K562 (cell line): Measurements from ENCODE around the gene SULT1B1. TPM values are rescaled to one million over a fixed set of nuclear protein-coding genes. Genes with fewer than 3 reads are reported as not detected.

ENCODE experiments used
- ATAC-seq: fragments of 200-7000 bp; cut with Tn5 transposase; 3 replicates; pipeline ENCODE4 v1.9.1; 2020; ENCODE audit warnings: moderate library complexity
- BruUV-seq: library from RNA; stranded (reverse); fragments of 400-500 nt; replicated peaks from 2 replicates; lab custom pipeline; 2021; lab: Mats Ljungman, UMichigan
- CTCF ChIA-PET: fragments of 300-600 bp; formaldehyde crosslinking; extraction: SDS; loops from one replicate; lab custom pipeline; 2021; ENCODE audit warnings: low intra/inter-chr PET ratio; lab: Yijun Ruan, JAX
- POLR2A ChIA-PET: fragments of 300-600, 350-650 bp; sonication (Branson Sonifier 250); formaldehyde crosslinking; extraction: SDS; loops from one replicate; lab custom pipeline; 2021; ENCODE audit warnings: antibody characterized with exemption, inconsistent platforms; lab: Yijun Ruan, JAX
- DNase-seq, 4 experiments: peaks; one replicate each; pipeline versions ENCODE4 v3.0.0 to v3.0.0-alpha.2; 2011 to 2018; ENCODE audit warnings: low spot score in 3 of 4, mixed read lengths in 3 of 4; ENCODE audit errors: extremely low read depth in 1 of 4
- FAIRE-seq: peaks from 2 replicates; lab custom pipeline; 2011; peaks lifted over from hg19 to GRCh38; lab: Jason Lieb, UNC
- H2AFZ ChIP-seq: 2 replicates; pipeline ENCODE4 v1.6.0; 2011; ENCODE audit warnings: low read depth, low read length, control low read depth, inconsistent platforms
- H3K27ac ChIP-seq: fragments of 200-600 bp; 3 replicates; pipeline ENCODE4 v1.8.0; 2011; ENCODE audit warnings: low read depth, mild to moderate bottlenecking, control low read depth, inconsistent platforms, low read length, moderate library complexity, mixed read lengths; ENCODE audit errors: extremely low read depth
- H3K27me3 ChIP-seq, 2 experiments: fragments of 300-600 bp in 1 of 2; 2 replicates in 1 of 2; 3 replicates in 1 of 2; pipeline versions ENCODE4 v1.6.0 to v1.8.0; 2011; ENCODE audit warnings: inconsistent platforms in 2 of 2, low read length in 2 of 2, mild to moderate bottlenecking in 1 of 2, mixed read lengths in 1 of 2, moderate library complexity in 1 of 2; ENCODE audit not compliant: control insufficient read depth in 2 of 2, insufficient read depth in 2 of 2
- H3K36me3 ChIP-seq: fragments of 300-600 bp; 3 replicates; pipeline ENCODE4 v1.8.0; 2011; ENCODE audit warnings: mild to moderate bottlenecking, low read length, inconsistent platforms; ENCODE audit not compliant: control insufficient read depth, insufficient read depth
- H3K4me1 ChIP-seq, 2 experiments: fragments of 200-600 bp in 1 of 2; replicated peaks in 1 of 2; 2 replicates in 1 of 2; 3 replicates in 1 of 2; pipeline versions ENCODE4 v1.5.1 to v1.8.0; 2011; ENCODE audit warnings: inconsistent platforms in 2 of 2, low read length in 2 of 2, mild to moderate bottlenecking in 1 of 2, mixed read lengths in 1 of 2, moderate library complexity in 1 of 2; ENCODE audit not compliant: control insufficient read depth in 2 of 2, insufficient read depth in 2 of 2
- H3K4me2 ChIP-seq: 2 replicates; pipeline ENCODE4 v1.6.1; 2011; ENCODE audit warnings: low read length, control low read depth, inconsistent platforms, mixed read lengths; ENCODE audit not compliant: insufficient read depth
- H3K4me3 ChIP-seq: fragments of 200-600 bp; sonication (generic), shearing (Covaris generic); 2 replicates; pipeline ENCODE4 v1.5.1; 2016; ENCODE audit warnings: control low read depth, inconsistent platforms
- H3K79me2 ChIP-seq: fragments of 200-600 bp; 3 replicates; pipeline ENCODE4 v1.8.0; 2011; ENCODE audit warnings: low read length, inconsistent platforms; ENCODE audit not compliant: control insufficient read depth, insufficient read depth
- H3K9ac ChIP-seq, 2 experiments: 2 replicates each; pipeline versions ENCODE4 v1.6.0 to v1.6.1; 2011; ENCODE audit warnings: low read depth in 2 of 2, low read length in 2 of 2, control low read depth in 1 of 2, inconsistent platforms in 1 of 2, mild to moderate bottlenecking in 1 of 2, mixed read lengths in 1 of 2; ENCODE audit not compliant: insufficient read depth in 1 of 2
- H3K9me1 ChIP-seq: one replicate; pipeline ENCODE4 v1.6.0; 2011; ENCODE audit warnings: inconsistent platforms, mild to moderate bottlenecking, low read length, moderate library complexity; ENCODE audit not compliant: control insufficient read depth, insufficient read depth
- H3K9me3 ChIP-seq: replicated peaks from 2 replicates; pipeline ENCODE4 v1.5.1; 2011; ENCODE audit warnings: low read depth, low read length, inconsistent platforms; ENCODE audit not compliant: control insufficient read depth, insufficient read depth
- H4K20me1 ChIP-seq: replicated peaks from 2 replicates; pipeline ENCODE4 v1.6.1; 2011; ENCODE audit warnings: low read length, inconsistent platforms, mixed read lengths; ENCODE audit not compliant: control insufficient read depth, insufficient read depth
- ATF6 ChIP-seq: sonication (generic); formaldehyde crosslinking; IDR thresholded peaks from 2 replicates; pipeline ENCODE4 v1.4.0; 2020; ENCODE audit warnings: mild to moderate bottlenecking, missing genetic modification reagents
- ETV1 ChIP-seq: fragments of 450-650 bp; conservative IDR thresholded peaks from 2 replicates; pipeline ENCODE4 v1.6.1; 2016; ENCODE audit warnings: missing genetic modification characterization, control low read depth, low read depth, missing compliant biosample characterization
- FOXP4 ChIP-seq: sonication (generic); formaldehyde crosslinking; IDR thresholded peaks from 2 replicates; pipeline ENCODE4 v1.8.0; 2022; ENCODE audit warnings: mild to moderate bottlenecking, missing genetic modification reagents, borderline replicate concordance
- HDGF ChIP-seq: fragments of 450-650 bp; IDR thresholded peaks from 2 replicates; pipeline ENCODE4 v1.6.1; 2016
- KLF13 ChIP-seq: fragments of 450-650 bp; IDR thresholded peaks from 2 replicates; pipeline ENCODE4 v1.6.1; 2016; ENCODE audit warnings: missing genetic modification characterization, low read depth, mild to moderate bottlenecking, missing compliant biosample characterization, moderate library complexity, borderline replicate concordance
- MAZ ChIP-seq, 2 experiments: fragments of 450-650 bp in 1 of 2; sonication (generic) in 1 of 2; formaldehyde crosslinking; IDR thresholded peaks in 1 of 2; conservative IDR thresholded peaks in 1 of 2; 2 replicates each; pipeline versions ENCODE4 v1.4.0 to v1.5.0; 2020; ENCODE audit warnings: mild to moderate bottlenecking in 1 of 2, missing genetic modification reagents in 1 of 2
- NEUROD1 ChIP-seq: fragments of 150-350 bp; IDR thresholded peaks from 2 replicates; pipeline ENCODE4 v1.6.1; 2014; ENCODE audit warnings: borderline replicate concordance, low read length, low read depth; ENCODE audit not compliant: partially characterized antibody
- SMARCC2 ChIP-seq: fragments of 450-650 bp; IDR thresholded peaks from 2 replicates; pipeline ENCODE4 v1.6.1; 2017; ENCODE audit warnings: antibody characterized with exemption, moderate library complexity, mild to moderate bottlenecking, low read depth
- ZBTB1 ChIP-seq: sonication (generic); formaldehyde crosslinking; IDR thresholded peaks from 2 replicates; pipeline ENCODE4 v1.8.1; 2023; ENCODE audit warnings: missing genetic modification reagents, low read depth, mild to moderate bottlenecking, borderline replicate concordance
- ZNF76 ChIP-seq: fragments of 250-450 bp; sonication (Bioruptor Pico); IDR thresholded peaks from 2 replicates; pipeline ENCODE4 v1.4.0; 2020; ENCODE audit warnings: mild to moderate bottlenecking, moderate library complexity, borderline replicate concordance
- WGBS: fragments of 100-300 bp; shearing (Covaris generic); methylation state at CpG from one replicate; pipeline ENCODE4 v1.1.6; 2016; ENCODE audit warnings: low coverage, mixed read lengths; ENCODE audit not compliant: insufficient coverage; ENCODE audit errors: missing lambda C conversion rate; 5-methylcytosine and 5-hydroxymethylcytosine counted together
- in situ Hi-C: fragments of 300-500 bp; cut with MboI; formaldehyde crosslinking; loops from 4 replicates; pipeline ENCODE4 v1.15.0; 2018; ENCODE audit warnings: inconsistent platforms, mixed read lengths
- intact Hi-C: fragments of 100-400 bp; cut with micrococcal nuclease; formaldehyde crosslinking; loops from 2 replicates; pipeline ENCODE4 v1.14.2; 2022
- polyA plus RNA-seq, 8 experiments: library from polyadenylated mRNA; depleted of rRNA in 4 of 8; stranded (reverse) in 5 of 8; unstranded in 3 of 8; fragments of >200 nt; fragmentation: Nextera tagmentation in 2 of 8; fragmentation: Illumina TruSeq in 1 of 8; extraction: Ambion mirVana in 2 of 8; extraction: Trizol in 1 of 8; gene quantifications; 2 replicates each; pipeline versions ENCODE4 v1.2.1 to v1.2.3, GENCODE V29; 2011 to 2014; ENCODE audit warnings: inconsistent platforms in 1 of 8, missing spikeins in 1 of 8
- total RNA-seq, 7 experiments: library from RNA; depleted of rRNA in 6 of 7; stranded (reverse); fragments of >200 nt in 6 of 7; fragmentation: Illumina TruSeq in 2 of 7; extraction: Trizol in 2 of 7; gene quantifications; 2 replicates each; pipeline versions ENCODE4 v1.2.1 to v1.2.3, GENCODE V29; 2011 to 2021; ENCODE audit warnings: low replicate concordance in 1 of 7

Gene SULT1B1
- total and polyA plus RNA-seq, 9 of the 15 experiments (the other 6 are each of a cell fraction or from before 2014, with no cell fraction given), result under 0.01 TPM; not detected in 8

GRCh38 chr4:69781458-69782418 is 21.3 kb upstream of the SULT1B1 start:
- 13% methylated on average over 19 of the region's 19 CpGs for WGBS
- POLR2A ChIA-PET, result no interaction called here
- no peak for ATAC-seq
- H3K9ac ChIP-seq, result no peak overlapping the region
- H3K36me3 ChIP-seq, result no peaks in the 10 kb centered on the region
- intact Hi-C loops (no loop called here), in situ Hi-C loops (no loop called here)
- H4K20me1 ChIP-seq, result no peaks in the 10 kb centered on the region
- TF ChIP-seq ZNF76 (CRISPR knock-in tag) (no peak), ETV1 (tag) (no peak), HDGF (no peak), ATF6 (no peak), MAZ (CRISPR knock-in tag; conservative IDR thresholded peaks at IDR 0.05 in 1 of 2, IDR thresholded peaks at IDR 0.05 in 1 of 2) (no peak), FOXP4 (CRISPR knock-in tag) (no peak), NEUROD1 (no peak), ZBTB1 (CRISPR knock-in tag) (no peak), SMARCC2 (no peak), KLF13 (no peak)
- H3K27me3 ChIP-seq, result no peaks in the 10 kb centered on the region
- no peaks in the 10 kb centered on the region for H3K4me1 ChIP-seq
- no peak overlapping the region for H2AFZ ChIP-seq
- H3K9me1 ChIP-seq, result no peaks in the 10 kb centered on the region
- no peak for FAIRE-seq
- H3K79me2 ChIP-seq, result no peaks in the 10 kb centered on the region
- CTCF ChIA-PET, result no interaction called here
- no peak overlapping the region for H3K4me2 ChIP-seq
- no peak overlapping the region for H3K4me3 ChIP-seq
- H3K27ac ChIP-seq, result no peak overlapping the region
- DNase-seq, result no peak
- H3K9me3 ChIP-seq, result no peaks in the 10 kb centered on the region
- no TSS peak for BruUV-seq
